Stimulated activated CD4-positive, alpha-beta T cell treated with anti-CD3 and anti-CD28 coated beads, Interleukin-2, amount 100 ng/mL, for 4 hours (primary cell): ENCODE data around the gene GGTA1.
"Not testable (repeated sequence)": the region's sequence is repeated elsewhere in the genome, so short reads cannot be mapped to it uniquely, and the experiment has no call there.

ENCODE experiments used
- DNase-seq: peaks from one replicate; pipeline ENCODE4 v3.0.0-alpha.2; 2020; ENCODE audit warnings: low read depth

The GGTA1 gene

DNA sequence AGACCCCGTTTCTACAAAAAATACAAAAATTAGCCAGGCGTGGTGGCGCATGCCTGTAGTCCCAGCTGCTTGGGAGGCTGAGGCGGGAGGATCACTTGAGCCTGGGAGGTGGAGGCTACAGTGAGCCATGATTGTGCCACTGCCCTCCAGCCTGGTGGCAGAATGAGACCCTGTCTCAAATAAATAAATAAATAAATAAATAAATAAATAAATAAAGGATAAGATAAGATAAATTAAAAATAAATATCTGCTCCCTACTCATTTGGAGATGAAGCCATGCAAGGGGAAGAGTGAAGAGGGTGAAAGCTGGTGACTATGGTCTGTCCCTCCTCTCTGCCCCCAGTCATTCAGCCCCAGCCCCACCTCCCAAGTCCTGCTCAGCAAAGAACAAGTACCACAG lies 41.2 kb downstream of the GGTA1 start:
- not testable (repeated sequence) for DNase-seq

DNA sequence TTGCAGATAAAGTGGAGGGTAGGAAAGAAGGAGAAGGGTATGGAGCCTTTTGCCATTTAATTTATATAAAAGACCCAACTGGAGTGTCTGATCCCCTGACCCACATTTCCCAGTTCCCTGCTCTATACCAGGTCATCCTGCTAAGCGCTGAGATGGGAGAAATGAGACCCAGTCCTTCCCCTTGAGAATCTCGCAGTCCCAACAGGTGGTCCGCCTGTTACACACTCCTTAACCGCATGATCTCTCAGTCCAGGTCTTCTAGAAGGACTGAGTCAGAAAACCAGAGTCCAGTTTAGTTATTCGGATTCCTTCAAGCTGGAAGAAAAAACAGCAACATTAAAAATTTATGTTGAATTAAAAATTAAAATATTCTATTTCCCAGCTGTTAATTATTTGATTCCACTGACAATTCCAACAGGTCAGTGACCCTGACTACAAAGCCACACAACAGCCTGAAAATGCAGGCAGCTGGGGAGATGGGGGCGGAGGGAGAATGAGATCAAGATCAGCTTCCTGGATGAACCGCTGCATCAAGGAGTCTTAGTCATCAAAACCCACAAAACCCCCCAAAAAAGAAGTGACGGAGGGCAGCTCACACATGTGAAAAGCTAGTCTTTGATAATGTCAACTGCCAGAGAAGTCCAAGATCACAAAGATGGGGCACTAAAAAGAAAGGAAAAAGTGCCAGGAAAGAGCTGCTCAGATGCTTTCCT lies 44.0 kb downstream of the GGTA1 start:
- no peak for DNase-seq

DNA sequence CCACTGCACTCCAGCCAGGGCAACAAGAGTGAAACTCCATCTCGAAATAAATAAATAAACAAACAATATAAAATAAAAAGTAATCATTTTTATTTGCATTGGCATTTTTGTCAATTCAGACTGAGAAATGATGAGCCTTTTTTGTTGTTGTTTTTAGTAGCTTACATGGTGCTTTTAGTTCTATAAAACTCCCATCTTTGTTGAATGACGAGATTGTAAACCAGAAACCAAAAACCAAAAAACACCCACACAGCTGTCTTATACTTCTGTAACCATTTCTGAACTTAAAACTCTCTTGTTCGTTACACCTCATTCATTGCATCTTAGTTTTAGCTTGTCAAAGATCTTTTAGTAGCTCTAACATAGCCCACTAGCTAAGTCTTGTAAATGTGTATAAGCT lies 44.7 kb downstream of the GGTA1 start:
- no peak for DNase-seq

DNA sequence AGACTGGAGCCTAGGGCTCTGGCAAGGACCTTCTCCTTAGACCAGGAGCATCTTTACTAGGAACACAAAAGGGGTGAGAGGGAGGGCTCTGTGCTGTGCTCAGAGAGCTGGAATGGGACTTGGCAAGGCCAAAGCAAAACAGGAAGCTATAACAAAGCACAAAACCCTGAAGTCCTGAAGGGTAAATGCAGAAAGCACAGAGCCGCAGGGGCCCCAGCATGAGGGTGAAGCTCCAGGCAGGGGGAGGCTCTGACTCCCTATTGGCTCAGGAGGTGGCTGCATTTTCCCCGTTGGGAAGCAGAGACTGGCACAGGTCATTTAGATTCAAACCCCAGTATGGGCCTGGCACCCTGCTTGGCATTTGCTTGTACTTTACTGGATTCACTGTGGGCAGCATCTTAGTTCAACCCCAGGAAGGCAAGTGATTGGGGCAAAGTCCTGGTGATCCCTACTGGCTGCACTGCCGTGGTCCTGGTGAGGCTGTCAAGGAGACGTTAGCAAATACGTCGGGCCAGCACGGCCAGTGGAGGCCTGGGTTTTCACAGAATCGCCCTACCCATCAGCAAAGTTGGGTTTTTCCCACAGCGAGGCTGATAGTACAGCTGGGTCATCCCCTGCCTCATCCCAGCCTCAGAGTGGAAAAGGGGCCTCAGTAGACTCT lies 46.3 kb downstream of the GGTA1 start:
- no peak for DNase-seq

DNA sequence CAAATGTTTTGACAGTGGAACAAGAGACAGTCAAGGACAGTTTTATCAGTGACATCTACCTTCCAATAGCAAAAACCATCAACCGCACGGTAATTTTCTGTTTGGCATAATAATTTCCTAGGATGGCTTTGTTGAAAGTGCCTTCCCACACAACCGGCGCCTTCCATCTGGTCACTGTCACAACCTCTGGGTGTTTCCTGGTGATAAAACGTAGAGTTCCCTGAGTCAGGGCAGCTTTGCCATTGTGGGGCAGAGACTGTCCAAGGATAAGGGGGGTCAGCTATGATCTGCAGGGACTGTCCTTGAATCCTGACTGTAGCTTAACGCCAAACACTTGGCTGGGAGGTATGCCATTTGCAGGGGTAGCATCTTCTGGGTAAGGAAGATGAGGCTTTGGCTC lies 47.6 kb downstream of the GGTA1 start:
- no peak for DNase-seq

DNA sequence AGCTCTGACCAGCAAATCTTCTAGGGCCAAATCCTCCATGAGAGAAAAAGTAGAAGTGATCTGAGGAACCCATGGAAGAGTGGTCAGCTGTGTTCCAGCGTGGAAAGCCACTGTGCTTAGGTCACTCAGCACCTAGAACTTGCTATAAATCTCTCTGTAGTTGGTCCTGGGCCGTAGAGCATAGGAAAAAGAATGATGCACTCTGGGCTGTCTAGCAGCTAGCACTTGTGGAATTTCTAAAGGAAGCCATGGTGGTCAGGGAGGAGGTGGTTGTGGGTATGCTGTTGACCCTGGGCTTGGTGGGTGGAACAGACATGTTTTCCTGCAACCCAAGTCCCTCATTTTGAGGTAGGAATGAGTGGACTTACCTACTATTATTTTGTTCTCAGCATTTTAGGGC lies 48.1 kb downstream of the GGTA1 start:
- DNase-seq, result no peak

DNA sequence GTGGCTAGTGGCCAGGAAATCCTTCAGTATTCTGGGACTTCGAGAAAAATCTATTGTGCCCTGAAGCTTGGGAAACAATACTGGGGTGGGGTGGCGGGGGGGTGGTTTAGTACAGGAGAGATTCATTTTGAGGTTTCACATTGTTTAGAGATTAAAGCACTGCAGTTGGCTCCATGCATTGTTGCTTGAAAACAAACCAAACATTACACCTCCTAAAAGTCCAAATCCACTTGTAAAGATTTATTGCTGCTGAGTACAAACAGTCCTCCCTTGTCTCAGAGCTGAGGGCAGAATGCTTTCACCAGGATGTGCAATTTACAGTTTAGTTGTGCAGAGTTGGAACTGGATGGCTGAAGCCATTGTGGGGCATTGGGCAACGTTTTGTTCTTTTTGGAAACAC lies 49.4 kb downstream of the GGTA1 start:
- DNase-seq, result no peak

DNA sequence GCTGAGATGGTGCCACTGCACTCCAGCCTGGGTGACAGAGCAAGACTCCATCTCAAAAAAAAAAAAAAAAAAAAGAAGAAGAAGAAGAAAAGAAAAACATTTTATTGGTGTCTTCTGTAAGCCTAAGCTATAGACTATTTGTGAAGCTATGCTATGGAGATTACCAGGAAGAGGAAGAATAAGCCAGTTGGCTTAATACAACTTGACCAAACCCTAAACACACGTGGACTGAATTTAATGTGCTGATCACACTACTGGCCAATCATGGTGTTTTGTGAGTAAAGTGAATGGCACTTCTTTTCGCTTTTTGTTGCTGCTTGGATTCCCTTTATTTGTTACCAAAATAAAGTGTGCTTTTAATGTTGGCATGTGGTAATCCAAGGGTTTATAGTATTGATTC lies 49.9 kb downstream of the GGTA1 start:
- no peak for DNase-seq

DNA sequence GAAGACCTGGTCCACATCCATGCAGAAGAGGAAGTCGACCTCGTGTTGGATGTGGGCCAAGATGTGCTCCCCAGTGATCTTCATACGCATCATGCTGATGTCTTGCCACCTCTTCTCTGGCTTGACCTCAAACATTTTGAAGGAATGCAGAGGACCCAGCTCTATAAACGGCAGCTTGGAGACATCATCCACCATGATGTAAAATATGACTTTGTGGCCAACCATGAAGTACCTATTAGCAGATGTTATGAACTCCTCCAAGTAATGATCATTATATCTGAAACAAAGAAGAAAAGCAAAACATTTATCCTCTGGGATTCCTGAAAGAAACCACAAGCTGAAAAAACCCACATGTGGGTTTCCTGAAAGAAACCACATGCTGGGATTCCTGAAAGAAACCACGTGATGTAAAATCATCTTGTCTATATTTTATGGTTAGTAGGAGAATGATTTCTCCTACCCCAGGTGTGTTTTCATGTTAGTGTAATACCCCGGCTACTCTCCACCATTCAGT lies 52.3 kb downstream of the GGTA1 start:
- no peak for DNase-seq

DNA sequence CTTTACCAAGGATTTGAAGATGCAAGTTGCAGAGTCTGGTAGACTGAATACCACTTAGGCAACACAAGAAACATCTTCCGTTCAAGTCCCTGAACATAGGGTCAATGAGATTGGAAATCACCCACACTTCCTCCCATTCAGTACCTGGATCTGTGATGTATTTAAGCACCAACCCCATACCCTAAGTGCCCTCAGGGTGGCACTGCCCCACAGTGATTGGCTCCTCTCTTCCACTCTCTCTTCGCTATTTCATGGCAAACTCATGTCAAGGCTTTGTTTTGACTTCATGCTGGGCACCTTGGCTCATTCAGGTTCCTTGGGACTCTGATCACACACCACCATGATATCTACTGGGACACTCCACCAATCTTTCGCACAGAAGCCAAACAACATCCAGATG lies 53.7 kb downstream of the GGTA1 start:
- DNase-seq, result no peak

DNA sequence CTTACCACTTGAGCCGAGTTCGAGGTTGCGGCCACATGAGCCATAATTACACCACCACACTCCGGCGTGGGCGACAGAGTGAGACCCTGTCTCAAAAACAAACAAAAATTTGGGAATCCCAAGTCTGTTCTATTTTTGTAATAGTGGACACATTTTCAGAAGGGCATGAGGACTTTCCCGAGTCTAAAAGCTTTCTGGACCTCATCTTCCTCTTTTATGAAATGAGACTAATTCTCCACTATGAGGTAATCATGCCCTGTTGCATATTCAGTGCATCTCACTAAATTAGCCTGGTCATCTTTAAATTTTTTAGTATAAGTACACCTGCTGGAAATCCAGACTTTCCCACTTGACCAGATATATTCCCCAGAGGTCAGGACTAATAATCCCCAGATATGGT lies 55.7 kb downstream of the GGTA1 start:
- DNase-seq, result no peak

DNA sequence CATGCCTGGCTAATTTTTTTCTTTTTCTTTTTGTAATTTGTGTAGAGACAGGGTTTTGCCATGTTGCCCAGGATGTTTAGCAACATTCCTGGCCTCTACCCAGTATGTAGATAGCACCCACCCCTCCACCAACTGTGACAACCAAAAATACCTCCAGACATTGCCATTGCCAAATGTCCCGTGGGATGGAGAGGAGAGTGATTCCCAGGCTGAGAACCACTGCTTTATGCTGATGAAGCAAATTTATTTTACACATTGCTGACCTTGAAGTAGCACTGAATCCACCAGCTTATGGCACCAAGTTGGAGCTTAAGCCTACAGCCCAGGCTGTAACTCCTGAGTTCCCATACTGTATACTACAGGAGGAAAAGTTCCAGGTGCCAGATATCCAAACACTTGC lies 58.5 kb downstream of the GGTA1 start:
- DNase-seq, result no peak

DNA sequence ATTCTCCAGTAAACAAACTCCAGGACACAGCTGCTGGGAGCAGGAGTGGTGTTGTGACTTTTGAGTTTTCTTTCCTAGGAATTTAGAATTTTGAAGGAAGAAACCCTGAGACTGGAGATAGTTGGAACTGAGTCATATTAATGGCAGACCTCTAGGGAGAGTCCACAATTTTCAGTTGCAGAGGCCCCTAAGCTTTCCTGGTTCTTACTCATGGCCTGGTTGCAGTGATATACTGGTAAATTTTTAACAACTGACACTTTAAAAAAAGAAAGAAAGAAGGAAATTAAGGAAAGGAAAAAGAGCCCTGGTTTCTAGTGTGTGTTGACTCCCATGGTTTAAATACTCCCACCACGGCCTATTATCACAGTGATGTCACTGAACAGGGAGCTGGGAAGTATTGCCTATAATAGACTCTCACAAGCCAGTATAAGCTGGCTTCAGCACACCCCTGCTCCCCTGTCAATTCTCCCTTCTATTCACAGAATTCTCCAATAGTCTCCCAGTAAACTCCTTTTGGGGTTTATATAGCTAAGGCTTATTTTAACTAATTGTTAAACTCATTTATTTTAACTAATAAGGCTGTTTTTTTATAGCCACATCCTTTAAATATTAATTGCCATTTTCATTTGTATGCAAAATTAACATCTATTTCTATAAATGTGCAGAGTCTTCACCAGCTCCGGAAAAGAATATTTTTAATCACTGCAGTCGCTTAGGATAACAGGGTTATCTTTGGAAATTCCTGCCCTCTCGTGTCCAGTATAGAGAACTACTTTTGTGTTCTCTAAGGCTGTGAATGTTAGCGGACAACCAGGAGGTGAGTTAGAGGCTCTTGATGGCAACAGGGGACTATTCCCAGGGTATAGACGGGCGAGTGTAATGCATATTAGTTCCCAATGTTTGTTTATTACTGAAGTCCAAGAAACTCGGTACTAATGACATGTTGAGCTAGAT lies 59.7 kb downstream of the GGTA1 start:
- DNase-seq, result no peak

DNA sequence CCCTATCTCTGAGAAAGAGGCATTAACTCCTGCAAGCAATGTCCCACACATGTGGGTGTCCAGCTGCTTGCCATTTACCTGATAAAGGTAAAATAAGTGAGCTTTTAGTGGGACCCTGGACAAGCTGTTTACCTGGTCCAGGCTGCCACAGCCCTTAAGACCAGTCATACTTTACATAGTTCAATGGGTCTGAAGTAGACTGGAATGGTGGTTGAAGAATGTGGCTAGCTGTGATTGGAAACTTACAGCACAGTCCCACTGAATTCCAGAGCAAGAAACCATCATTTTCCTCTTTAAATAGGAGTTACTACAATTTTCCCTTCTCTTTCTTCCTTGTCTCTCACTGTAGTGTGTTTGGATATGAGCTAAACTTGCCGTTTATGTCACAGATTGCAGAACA lies 60.6 kb downstream of the GGTA1 start:
- no peak for DNase-seq

DNA sequence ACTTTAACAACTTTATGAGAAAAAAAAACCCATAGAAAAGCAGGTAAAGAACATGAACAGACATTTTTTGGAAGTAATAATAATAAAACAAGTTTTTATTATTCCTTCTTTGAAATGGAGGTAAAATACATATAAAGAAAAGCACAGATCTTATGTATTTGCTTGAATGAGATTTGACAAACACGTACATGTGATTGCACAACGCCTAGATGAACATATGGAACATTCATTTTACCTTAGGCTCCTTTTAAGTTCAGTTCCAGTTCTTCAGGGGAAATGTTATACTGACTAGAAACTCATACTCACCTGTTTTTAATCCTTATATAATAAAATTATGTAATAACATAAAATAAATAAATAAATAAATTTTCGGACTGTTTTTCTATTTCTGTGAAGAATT lies 61.8 kb downstream of the GGTA1 start:
- no peak for DNase-seq

DNA sequence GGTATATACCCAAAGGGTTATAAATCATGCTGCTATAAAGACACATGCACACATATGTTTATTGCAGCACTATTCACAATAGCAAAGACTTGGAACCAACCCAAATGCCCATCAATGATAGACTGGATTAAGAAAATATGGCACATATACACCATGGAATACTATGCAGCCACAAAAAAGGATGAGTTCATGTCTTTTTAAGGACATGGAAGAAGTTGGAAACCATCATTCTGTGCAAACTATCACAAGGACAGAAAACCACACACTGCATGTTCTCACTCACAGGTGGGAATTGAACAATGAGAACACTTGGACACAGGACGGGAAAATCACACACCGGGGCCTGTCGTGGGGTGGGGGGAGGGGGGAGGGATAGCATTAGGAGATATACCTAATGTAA lies 62.6 kb downstream of the GGTA1 start:
- not testable (repeated sequence) for DNase-seq

DNA sequence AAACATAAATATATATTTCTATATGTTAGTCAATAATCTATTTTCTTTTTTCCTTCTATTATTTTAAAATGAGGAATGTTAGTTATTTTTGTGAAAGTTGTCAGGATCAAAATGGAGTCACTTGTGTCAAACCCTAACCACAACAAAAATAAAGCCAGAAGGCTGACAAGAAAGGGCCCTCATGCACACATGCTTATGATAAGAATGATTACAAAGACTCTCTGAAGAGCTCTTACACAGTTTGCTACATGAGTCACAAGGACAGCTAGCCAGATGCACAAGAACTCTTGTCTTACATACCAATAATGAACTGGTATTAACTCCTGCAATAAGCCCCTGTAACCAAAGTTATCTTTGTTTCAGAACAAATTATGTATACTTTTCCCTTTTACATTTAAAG lies 64.7 kb downstream of the GGTA1 start:
- no peak for DNase-seq

DNA sequence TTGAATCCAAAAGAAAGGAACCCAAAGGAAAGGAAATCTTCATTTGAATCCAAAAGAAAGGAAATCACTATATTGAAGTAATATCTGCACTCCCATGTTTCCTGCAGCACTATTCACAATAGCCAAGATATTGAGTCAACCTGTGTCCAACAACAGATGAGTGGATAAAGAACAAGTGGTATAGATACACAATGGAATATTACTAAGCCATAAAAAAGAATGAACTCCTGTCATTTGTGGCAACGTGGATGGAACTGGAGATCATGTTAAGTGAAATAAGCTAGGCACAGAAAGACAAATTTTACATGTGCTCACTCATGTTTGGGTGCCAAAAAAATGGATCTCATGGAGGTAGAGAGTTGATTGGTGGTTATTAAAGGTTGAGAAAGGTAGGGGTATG lies 71.7 kb downstream of the GGTA1 start:
- DNase-seq, result no peak

DNA sequence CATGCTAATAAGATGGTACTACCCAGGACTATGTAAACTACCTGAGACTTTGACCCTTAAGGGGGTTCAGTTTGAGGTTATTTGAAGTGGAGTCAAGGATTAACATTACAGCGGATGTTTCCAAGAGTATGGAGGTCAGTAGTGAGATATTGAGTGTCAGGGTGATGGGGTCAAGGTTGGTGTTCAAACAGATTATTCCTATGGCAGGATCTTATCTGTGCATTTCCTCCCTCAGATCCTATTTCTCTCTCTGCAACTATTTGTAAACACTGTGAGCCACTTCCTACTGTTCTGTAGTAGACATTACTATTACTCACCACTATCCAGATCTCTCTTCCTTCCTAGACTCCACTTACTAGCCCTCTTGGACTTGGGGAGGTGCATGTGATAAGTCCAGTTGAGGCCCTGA lies 75.6 kb downstream of the GGTA1 start:
- no peak for DNase-seq

DNA sequence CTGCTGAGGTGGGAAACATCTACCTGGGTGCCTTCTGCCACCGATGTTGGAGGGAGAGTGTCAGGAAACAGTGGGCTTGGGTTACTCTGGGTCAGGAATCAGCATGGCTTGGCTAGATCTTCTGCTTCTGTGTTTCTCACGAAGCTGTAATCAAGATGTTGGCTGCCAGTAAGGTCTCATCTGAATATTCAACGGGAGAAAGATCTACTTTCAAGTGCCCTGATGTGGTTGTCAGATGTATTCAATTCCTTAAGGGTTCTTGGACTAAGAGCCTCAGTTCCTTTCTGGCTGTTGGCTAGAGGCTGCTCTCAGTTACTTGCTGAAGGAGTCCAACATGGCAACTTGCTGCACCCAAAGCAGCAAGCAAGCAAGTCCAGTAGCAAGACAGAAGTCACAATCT lies 87.7 kb downstream of the GGTA1 start:
- DNase-seq, result no peak

DNA sequence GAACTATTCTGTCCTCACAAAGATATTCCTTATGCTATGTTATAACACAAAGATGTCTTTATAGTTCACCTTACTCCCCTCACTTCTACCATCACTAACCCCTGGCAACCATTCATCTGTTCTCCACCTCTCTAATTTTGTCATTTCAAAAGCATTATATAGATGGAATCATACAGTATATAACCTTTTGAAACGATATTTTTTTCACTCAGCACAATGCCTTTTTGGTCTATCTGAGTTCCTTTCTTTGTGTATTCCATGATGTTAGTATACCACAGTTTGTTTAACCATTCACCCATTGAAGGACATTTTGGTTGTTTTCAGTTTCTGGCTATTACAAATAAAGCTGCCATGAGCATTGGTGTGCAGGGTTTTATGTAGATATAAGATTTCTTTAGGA lies 93.7 kb downstream of the GGTA1 start:
- no peak for DNase-seq
